GM12878 (cell line): ENCODE data around the gene BLCAP. TPM values are rescaled to one million over a fixed set of nuclear protein-coding genes. Genes with fewer than 3 reads are reported as not detected.

Experiments
- ATAC-seq: fragments of 200-7000 bp; cut with Tn5 transposase; 3 replicates; pipeline ENCODE4 v1.9.1; 2020; ENCODE audit warnings: mild to moderate bottlenecking, moderate library complexity
- BruUV-seq: library from RNA; stranded (reverse); fragments of 400-500 nt; replicated peaks from 2 replicates; lab custom pipeline; 2021; lab: Mats Ljungman, UMichigan
- CTCF ChIA-PET: fragments of 300-600 bp; sonication (Branson Sonifier 250); formaldehyde crosslinking; extraction: SDS; loops from one replicate; lab custom pipeline; 2021; ENCODE audit warnings: inconsistent platforms; lab: Yijun Ruan, JAX
- POLR2A ChIA-PET: fragments of 350-600 bp; formaldehyde crosslinking; extraction: SDS; loops from one replicate; lab custom pipeline; 2021; ENCODE audit warnings: inconsistent platforms; lab: Charles Lee
- RAD21 ChIA-PET: fragments of 300-600 bp; sonication (Branson Sonifier 250); formaldehyde crosslinking; loops from one replicate; lab custom pipeline; 2023; ENCODE audit warnings: antibody characterized with exemption; ENCODE audit not compliant: unreplicated experiment; lab: Charles Lee
- SMC1A ChIA-PET: fragments of 300-600 bp; sonication (Branson Sonifier 250); formaldehyde crosslinking; loops from one replicate; lab custom pipeline; 2023; ENCODE audit not compliant: unreplicated experiment, uncharacterized antibody; lab: Charles Lee
- DNase-seq: peaks from one replicate; pipeline ENCODE4 v3.0.0-alpha.2; 2011; ENCODE audit warnings: low read depth, low spot score
- FAIRE-seq: peaks from 3 replicates; lab custom pipeline; 2011; peaks lifted over from hg19 to GRCh38; lab: Jason Lieb, UNC
- H2AFZ ChIP-seq: 2 replicates; pipeline ENCODE4 v1.6.0; 2011; ENCODE audit warnings: low read depth, low read length, control low read depth; ENCODE audit not compliant: control insufficient read depth
- H3K27ac ChIP-seq: 2 replicates; pipeline ENCODE4 v1.5.1; 2011; ENCODE audit warnings: control low read depth; ENCODE audit not compliant: control insufficient read depth, insufficient read depth
- H3K27me3 ChIP-seq, 2 experiments: replicated peaks in 1 of 2; 2 replicates each; pipeline versions ENCODE4 v1.6.0 to v1.6.1; 2011; ENCODE audit warnings: low read length in 1 of 2; ENCODE audit not compliant: control insufficient read depth in 2 of 2, insufficient read depth in 2 of 2
- H3K36me3 ChIP-seq, 2 experiments: 2 replicates each; pipeline ENCODE4 v1.5.1; 2011; ENCODE audit warnings: low read length in 1 of 2; ENCODE audit not compliant: control insufficient read depth in 2 of 2, insufficient read depth in 2 of 2
- H3K4me1 ChIP-seq: 2 replicates; pipeline ENCODE4 v1.6.1; 2011; ENCODE audit warnings: mild to moderate bottlenecking, low read length, moderate library complexity, mixed read lengths; ENCODE audit not compliant: control insufficient read depth, insufficient read depth
- H3K4me2 ChIP-seq: 2 replicates; pipeline ENCODE4 v1.6.0; 2011; ENCODE audit warnings: control low read depth; ENCODE audit not compliant: control insufficient read depth, insufficient read depth
- H3K4me3 ChIP-seq: fragments of 200-600 bp; sonication (generic); 2 replicates; pipeline ENCODE4 v1.5.1; 2016
- H3K79me2 ChIP-seq: 2 replicates; pipeline ENCODE4 v1.6.0; 2011; ENCODE audit warnings: low read length; ENCODE audit not compliant: control insufficient read depth, insufficient read depth
- H3K9ac ChIP-seq: 2 replicates; pipeline ENCODE4 v1.8.0; 2011; ENCODE audit warnings: low read length, control low read depth, mixed read lengths; ENCODE audit not compliant: control insufficient read depth, insufficient read depth
- H3K9me3 ChIP-seq: replicated peaks from 3 replicates; pipeline ENCODE4 v1.5.1; 2011; ENCODE audit warnings: mild to moderate bottlenecking, low read length; ENCODE audit not compliant: control insufficient read depth, insufficient read depth
- H4K20me1 ChIP-seq: 2 replicates; pipeline ENCODE4 v1.6.0; 2011; ENCODE audit not compliant: control insufficient read depth, insufficient read depth
- CBFB ChIP-seq: IDR thresholded peaks from 2 replicates; pipeline ENCODE4 v1.6.1; 2016; ENCODE audit warnings: antibody characterized with exemption, low read depth
- HDAC2 ChIP-seq: fragments of 200-600 bp; sonication (generic); IDR thresholded peaks from 2 replicates; pipeline ENCODE4 v1.6.1; 2017
- NFYB ChIP-seq: IDR thresholded peaks from 2 replicates; pipeline ENCODE4 v1.6.1; 2011; ENCODE audit warnings: low read depth, mild to moderate bottlenecking, low read length, improper control_type of control experiment, moderate library complexity; ENCODE audit not compliant: insufficient read depth
- SREBF1 ChIP-seq: IDR thresholded peaks from 2 replicates; pipeline ENCODE4 v1.6.1; 2012; ENCODE audit warnings: mild to moderate bottlenecking, low read length
- WGBS: methylation state at CpG from one replicate; pipeline ENCODE4 v1.1.6; 2016; ENCODE audit warnings: low lambda C conversion rate; ENCODE audit not compliant: insufficient replicate concordance, insufficient coverage; ENCODE audit errors: missing lambda C conversion rate; 5-methylcytosine and 5-hydroxymethylcytosine counted together
- in situ Hi-C: fragments of 300-500 bp; cut with MboI; formaldehyde crosslinking; loops from 9 replicates; pipeline ENCODE4 v1.14.3; 2018; ENCODE audit warnings: mixed read lengths
- intact Hi-C: fragments of 100-400 bp; cut with micrococcal nuclease; formaldehyde crosslinking; loops from one replicate; pipeline ENCODE4 v1.14.2; 2022; ENCODE audit not compliant: unreplicated experiment
- polyA plus RNA-seq, 11 experiments: library from polyadenylated mRNA; depleted of rRNA in 4 of 11; unstranded in 6 of 11; stranded (reverse) in 5 of 11; fragments of >200 nt; fragmentation: Nextera tagmentation in 4 of 11; fragmentation: Illumina TruSeq in 1 of 11; extraction: Ambion mirVana in 4 of 11; extraction: Trizol in 1 of 11; gene quantifications; 1 replicate in 1 of 11; 2 replicates in 10 of 11; pipeline versions ENCODE4 v1.2.1 to v1.2.3, GENCODE V29; 2011 to 2016; ENCODE audit warnings: inconsistent platforms in 2 of 11, missing spikeins in 2 of 11, low read depth in 1 of 11
- total RNA-seq, 4 experiments: library from RNA; depleted of rRNA in 3 of 4; stranded (reverse); fragments of >200 nt in 3 of 4; fragmentation: Illumina TruSeq in 1 of 4; extraction: Trizol in 1 of 4; gene quantifications; 2 replicates each; pipeline versions ENCODE4 v1.2.1 to v1.2.3, GENCODE V29; 2013 to 2021
- TF ChIP-seq, protein P1 (sequence below): IDR thresholded peaks from 2 replicates; pipeline ENCODE4 v1.6.1; 2012; ENCODE audit warnings: low read length, inconsistent platforms
- TF ChIP-seq, protein P2 (sequence below): IDR thresholded peaks from 2 replicates; pipeline ENCODE4 v1.6.1; 2011; ENCODE audit warnings: borderline replicate concordance, low read depth, mild to moderate bottlenecking, moderate library complexity, low read length; ENCODE audit not compliant: insufficient read depth, poor library complexity, severe bottlenecking
- TF ChIP-seq, protein P3 (sequence below): fragments of 450-650 bp; IDR thresholded peaks from 2 replicates; pipeline ENCODE4 v1.6.1; 2017; ENCODE audit warnings: mild to moderate bottlenecking, moderate library complexity

The BLCAP gene
- total and polyA plus RNA-seq, 10 of the 15 experiments (the other 5 are each of a cell fraction or from before 2014, with no cell fraction given) = 24.6 to 62.3 (median 47.3) TPM

DNA sequence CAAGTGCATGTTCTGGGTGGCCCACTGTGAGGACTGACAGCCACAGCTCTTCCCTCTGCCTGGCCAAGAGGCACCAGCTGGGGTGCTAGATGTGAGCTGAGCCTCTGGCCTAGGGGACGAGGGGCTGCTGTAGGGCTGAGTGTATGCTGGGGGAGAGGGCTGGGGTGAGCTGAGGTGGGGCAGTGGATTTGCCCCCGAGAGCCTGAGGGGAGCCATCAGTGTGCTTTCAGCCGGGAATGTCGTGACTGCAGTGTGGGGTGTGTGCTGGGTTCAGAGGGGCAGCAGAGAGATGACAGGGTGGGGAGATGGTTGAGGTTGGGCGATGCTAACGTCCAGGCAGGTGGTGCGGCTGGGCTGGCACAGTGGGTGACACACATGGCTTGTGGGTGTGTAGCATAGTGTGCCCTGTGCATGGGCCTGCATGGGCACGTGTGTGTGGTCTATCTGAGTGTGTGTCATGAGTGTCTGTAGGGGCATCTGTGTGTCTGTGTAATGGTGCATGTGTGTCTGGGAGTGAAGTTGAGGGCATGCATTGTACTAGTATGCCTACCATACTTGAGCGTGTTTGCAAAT, 46.0 kb upstream of the BLCAP start:
- Histone ChIP-seq H3K36me3 (no peaks in the 10 kb centered on the region), H2AFZ (no peak overlapping the region), H3K9me3 (no peaks in the 10 kb centered on the region), H3K79me2 (no peaks in the 10 kb centered on the region), H3K4me1 (peaks cover 13% of the 10 kb centered on the region), H3K4me2 (no peak overlapping the region), H3K27ac (no peak overlapping the region), H3K4me3 (no peak overlapping the region), H3K9ac (no peak overlapping the region), H4K20me1 (no peaks in the 10 kb centered on the region), H3K27me3 (no peaks in the 10 kb centered on the region; a peak in 2 of 4 replicates)
- DNase-seq (no peak), ATAC-seq (no peak), FAIRE-seq (no peak)
- no TSS peak for BruUV-seq
- in situ Hi-C loops (no loop called here), intact Hi-C loops (no loop called here)
- 17% methylated on average over 9 of the region's 9 CpGs for WGBS
- TF ChIP-seq, protein P1, sequence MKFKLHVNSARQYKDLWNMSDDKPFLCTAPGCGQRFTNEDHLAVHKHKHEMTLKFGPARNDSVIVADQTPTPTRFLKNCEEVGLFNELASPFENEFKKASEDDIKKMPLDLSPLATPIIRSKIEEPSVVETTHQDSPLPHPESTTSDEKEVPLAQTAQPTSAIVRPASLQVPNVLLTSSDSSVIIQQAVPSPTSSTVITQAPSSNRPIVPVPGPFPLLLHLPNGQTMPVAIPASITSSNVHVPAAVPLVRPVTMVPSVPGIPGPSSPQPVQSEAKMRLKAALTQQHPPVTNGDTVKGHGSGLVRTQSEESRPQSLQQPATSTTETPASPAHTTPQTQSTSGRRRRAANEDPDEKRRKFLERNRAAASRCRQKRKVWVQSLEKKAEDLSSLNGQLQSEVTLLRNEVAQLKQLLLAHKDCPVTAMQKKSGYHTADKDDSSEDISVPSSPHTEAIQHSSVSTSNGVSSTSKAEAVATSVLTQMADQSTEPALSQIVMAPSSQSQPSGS = no peak
- TF ChIP-seq, protein P2, sequence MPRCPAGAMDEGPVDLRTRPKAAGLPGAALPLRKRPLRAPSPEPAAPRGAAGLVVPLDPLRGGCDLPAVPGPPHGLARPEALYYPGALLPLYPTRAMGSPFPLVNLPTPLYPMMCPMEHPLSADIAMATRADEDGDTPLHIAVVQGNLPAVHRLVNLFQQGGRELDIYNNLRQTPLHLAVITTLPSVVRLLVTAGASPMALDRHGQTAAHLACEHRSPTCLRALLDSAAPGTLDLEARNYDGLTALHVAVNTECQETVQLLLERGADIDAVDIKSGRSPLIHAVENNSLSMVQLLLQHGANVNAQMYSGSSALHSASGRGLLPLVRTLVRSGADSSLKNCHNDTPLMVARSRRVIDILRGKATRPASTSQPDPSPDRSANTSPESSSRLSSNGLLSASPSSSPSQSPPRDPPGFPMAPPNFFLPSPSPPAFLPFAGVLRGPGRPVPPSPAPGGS = no peak
- no peak for TF ChIP-seq NFYB
- TF ChIP-seq SREBF1 = no peak
- TF ChIP-seq CBFB = no peak
- TF ChIP-seq, protein P3, sequence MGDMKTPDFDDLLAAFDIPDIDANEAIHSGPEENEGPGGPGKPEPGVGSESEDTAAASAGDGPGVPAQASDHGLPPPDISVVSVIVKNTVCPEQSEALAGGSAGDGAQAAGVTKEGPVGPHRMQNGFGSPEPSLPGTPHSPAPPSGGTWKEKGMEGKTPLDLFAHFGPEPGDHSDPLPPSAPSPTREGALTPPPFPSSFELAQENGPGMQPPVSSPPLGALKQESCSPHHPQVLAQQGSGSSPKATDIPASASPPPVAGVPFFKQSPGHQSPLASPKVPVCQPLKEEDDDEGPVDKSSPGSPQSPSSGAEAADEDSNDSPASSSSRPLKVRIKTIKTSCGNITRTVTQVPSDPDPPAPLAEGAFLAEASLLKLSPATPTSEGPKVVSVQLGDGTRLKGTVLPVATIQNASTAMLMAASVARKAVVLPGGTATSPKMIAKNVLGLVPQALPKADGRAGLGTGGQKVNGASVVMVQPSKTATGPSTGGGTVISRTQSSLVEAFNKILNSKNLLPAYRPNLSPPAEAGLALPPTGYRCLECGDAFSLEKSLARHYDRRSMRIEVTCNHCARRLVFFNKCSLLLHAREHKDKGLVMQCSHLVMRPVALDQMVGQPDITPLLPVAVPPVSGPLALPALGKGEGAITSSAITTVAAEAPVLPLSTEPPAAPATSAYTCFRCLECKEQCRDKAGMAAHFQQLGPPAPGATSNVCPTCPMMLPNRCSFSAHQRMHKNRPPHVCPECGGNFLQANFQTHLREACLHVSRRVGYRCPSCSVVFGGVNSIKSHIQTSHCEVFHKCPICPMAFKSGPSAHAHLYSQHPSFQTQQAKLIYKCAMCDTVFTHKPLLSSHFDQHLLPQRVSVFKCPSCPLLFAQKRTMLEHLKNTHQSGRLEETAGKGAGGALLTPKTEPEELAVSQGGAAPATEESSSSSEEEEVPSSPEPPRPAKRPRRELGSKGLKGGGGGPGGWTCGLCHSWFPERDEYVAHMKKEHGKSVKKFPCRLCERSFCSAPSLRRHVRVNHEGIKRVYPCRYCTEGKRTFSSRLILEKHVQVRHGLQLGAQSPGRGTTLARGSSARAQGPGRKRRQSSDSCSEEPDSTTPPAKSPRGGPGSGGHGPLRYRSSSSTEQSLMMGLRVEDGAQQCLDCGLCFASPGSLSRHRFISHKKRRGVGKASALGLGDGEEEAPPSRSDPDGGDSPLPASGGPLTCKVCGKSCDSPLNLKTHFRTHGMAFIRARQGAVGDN = no peak
- no peak for TF ChIP-seq HDAC2
- ChIA-PET CTCF (interaction anchor here (3.4 kb wide), 1 partner anchor 9 kb away, joined by 15 read pairs; no protein-coding TSS in a partner anchor), RAD21 (no interaction called here), SMC1A (no interaction called here), POLR2A (no interaction called here)
